HG02973 (cell line): ENCODE measurements around the gene KIF1A.

ENCODE experiments used
- ATAC-seq: cut with Tn5 transposase; IDR thresholded peaks from one replicate; pipeline ENCODE4 v1.9.1; 2021; ENCODE audit warnings: moderate library complexity; ENCODE audit not compliant: unreplicated experiment

KIF1A gene

DNA sequence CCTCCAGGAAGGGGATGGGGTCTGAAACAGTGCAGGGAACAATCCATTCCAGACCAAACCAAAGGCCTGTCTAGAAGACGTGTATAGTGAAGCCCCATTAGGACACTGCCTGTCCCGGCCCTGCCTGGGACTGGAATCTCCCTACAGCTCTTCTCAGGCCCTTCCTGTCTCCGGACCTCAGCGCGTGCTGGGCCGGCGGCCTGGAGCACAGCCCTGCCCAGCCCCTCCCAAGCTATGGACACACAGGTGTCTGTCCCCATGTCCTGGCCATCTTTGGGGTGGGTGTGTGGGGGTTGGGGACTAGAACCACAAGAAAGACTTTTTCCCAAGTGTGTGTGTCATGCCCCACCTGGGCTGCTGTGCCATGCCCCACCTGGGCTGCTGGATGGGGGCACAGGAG, 51.8 kb downstream of the KIF1A start:
- ATAC-seq = no peak

DNA sequence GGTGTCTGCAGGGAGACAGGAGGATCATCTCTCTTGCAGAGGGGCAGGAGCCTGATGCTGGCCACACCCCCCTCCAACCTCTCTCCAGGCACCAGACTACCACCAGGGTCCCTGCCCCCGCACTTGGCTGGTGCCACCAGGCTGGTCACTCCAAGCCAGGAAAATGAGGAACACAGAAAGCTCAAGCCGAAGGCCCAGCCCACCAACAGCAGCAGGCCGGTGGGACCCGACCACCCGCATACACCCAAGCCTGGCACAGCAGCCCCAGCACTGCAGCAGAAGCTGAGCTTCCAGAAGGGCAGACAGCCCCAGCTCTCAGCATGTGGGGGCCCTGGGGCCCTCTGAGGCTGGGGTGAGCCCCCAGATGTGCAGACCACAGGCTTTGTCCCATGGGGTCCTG, 52.7 kb downstream of the KIF1A start:
- no peak for ATAC-seq

DNA sequence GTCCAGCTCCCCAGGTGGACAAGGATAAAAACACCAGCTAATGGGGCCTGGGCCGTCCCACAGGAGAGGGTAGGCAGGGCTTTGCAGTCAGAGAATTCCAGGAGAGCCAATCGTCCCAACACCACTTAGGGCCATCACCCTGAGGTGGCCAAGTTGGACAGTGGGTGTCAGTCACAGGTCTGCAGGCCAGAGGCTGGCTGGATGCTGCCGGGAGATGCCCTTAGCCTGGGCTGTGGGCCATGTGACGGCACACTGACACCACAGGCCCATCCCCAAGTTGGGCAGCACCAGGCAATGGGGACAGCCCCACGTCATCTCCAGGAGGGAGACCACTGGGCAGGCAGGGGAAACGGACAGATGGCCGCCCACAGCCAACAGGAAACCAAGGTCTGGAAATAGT, 53.9 kb downstream of the KIF1A start:
- no peak for ATAC-seq

DNA sequence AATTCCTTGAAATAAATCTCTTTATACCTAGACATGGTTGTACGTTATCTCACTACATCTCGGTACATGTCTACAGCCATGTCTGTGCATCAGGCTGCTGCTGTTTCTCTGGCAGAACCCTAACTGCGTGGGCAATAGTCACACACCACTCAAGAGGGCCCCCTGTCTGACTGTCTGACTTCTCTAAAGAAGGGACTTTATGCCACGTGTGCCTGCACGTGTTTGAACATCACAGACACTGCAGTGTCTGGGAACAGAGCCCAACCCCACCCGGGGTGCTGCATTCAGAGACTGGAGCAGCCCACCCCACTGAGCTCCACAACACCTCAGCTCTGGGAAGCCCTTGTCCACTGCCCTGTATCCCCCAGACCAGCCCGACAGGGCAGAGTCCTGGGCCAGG, 55.0 kb downstream of the KIF1A start:
- no peak for ATAC-seq

DNA sequence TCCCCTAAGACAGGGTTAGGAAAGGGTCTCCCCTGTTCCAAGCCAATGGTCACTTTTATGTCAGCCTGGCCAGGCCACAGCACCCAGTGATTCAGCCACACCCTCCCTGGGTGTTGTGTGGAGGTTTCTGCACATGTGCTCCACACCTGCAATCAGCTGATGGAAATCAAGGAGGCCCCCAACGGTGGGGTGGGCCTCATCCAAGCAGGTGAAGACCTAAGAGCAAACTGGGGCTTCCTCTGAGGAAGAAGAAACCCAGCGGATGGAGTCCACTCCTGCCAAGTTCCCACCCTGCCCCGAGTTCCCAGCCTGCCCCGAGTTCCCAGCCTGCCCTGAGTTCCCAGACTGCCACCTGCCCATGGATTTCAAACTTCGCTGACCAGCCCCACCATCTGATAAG, 55.4 kb downstream of the KIF1A start:
- no peak for ATAC-seq

DNA sequence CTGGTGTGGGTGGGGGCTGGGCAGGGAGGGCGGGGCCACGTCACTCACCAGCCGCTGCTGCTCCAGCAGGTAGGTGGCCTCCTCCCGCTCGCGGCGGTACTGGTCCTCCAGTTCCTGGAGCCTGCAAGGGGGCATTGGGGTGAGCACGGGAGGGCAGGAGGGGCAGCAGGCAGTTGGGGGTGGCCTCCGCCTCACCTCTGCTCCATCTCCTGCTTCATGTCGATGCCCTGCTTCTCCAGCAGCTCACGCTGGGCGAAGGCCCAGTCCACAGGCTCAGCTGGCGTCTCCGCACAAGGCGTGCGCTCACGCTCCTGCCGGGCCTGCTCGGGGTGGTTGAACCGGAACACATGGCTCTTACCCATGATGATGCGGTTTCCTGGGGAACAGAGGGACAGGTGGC, 57.0 kb downstream of the KIF1A start:
- ATAC-seq = no peak

DNA sequence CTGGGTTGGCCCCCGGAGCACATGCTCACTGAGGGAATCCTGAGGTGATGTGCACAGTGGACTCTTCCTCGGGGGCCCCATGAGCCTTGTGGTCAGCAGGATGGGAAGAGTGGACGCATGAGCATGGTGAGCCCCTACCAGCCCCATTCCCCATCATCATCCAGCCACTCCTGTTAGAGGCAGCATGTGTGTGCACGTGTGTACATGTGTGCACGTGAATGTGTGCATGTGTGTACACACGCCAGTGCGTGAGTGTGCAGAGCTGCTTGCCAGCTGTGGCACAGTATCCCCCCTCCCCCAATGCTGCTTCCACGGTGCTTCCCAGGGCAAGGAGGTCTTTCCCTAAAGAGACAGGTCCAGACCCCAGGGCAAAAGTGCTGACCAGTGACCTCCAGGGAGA, 57.8 kb downstream of the KIF1A start:
- no peak for ATAC-seq

DNA sequence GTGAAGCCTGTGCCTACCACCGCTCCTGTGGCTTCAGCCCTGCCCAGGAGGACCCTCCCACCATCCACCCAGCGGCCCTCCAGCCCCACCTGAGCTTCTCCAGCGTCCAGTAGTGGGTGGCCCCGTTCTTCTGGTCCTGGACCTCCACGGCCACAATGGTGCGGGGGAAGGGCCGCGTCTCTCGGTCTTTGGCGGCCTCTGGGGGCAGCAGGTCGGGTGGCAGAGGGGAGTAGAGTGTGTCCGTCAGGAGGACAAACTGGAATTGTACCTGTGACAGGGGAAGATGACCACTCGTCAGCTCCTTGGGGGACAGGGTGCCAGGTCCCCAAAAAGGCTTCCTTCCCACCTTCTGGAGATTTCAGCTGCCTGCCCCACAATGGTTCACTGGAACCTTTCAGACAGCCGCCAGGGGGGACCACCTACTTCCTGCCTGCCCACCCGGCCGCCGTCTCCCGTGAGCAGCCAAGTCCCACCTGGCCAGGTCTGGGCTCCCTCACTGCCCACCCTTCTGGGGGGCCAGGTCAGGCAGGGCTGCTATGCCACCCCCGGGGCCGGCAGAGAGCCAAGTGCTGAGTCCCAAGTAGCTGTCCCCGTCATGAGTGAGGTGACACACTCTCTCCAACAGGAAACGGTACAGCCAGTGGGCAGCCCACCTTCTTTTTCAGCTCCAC, 59.3 kb downstream of the KIF1A start:
- ATAC-seq = no peak

DNA sequence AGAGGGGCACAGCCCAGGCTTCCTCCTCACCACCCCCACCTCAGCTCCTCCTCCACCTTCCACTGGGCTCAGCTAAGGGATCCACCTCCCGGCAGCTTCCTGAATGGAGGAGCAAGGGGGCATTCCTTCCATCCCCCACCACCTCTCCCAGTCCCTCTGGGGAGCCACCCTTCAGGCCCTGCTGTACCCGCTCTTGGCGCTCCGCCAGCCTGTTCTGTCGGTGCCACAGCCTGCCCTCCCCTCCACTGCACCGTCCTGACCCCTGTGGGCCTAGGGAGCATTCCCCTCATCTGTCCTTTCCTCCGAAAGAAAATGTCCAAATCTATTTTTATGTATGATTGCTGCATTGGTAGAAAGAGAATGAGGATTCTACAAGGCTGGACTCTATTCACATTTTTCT, 59.9 kb downstream of the KIF1A start:
- ATAC-seq = no peak

DNA sequence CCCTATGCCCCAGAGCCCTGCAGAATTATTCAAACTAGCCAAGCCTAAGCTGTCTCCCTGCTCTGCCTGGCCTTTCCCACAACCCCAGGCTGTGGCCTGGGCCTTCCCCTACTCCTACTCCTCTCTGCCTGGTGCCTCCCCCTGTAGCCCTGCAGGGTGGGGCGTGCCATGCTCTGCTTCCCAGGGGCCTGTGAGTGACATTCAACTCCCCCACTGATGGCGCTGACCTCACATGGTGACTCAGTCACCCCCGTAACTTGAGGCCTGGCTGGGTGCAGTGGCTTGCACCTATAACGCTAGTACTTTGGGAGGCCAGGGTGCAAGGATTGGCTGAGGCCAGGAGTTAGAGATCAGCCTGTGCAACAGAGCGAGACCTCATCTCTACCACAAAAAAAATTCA, 60.6 kb downstream of the KIF1A start:
- ATAC-seq = no peak

DNA sequence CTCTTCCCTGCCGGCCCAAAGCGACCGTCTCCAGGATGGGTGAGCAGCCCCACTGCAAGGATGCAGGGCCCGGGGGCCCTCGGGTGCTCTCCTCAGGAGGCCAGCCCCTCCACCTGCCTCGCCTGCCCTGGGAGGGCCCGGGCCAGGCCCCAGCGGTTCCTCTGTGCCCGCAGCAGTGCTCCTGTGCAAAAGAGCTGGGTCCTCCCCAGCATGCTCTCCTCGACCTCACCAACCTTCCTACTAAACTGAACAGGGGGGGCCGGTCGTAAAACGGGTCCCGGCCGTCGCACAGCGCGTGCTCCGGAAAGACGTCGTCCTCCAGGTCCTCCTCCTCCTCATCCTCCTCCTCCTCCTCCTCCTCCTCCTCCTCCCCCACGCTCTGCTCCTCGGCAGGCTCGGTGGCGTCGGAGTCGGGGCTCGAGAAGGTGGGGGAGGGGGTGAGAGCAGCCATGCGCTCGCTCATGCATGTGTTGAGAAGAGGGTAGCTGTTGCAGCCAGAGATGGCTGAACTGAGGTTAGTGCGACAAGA, 62.9 kb downstream of the KIF1A start:
- no peak for ATAC-seq

DNA sequence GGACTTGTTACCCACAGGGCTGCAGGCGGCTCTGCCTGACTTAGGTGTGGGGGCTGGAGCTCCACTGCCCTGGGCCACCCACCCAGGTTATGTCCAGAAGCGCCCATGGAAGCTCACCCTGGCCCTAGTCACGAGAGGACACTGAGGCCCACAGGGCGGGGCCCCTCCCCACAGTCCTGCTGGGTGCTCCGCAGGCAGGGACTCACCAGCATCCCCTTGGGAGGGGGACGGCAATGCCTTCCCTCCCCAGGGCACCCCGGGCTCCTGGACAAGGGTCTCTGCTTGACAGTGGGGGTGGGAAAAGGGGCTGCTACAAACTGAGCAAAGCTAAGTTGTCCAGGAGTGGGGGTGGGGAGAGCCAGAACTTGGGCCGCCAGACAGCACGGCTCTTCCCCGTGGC, 67.8 kb downstream of the KIF1A start:
- no peak for ATAC-seq

DNA sequence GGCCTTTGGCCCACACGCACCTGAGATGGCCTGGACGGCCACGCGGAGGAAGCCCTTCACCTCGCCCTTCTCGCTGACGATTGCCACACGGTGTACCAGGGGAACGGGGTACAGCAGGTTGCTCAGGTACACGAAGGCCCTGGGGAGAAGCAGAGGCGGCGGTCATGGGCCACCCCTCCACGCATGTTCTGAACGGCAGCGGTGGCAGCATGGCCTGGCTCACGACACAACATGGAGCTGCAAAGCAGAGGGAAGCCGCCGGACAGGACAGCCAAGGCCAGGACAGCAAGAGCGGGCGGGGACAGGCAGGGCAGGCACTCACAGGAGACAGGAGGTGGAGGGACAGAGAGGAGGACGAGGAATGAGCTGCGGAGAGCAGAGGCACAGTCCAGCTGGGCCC, 69.6 kb downstream of the KIF1A start:
- no peak for ATAC-seq

DNA sequence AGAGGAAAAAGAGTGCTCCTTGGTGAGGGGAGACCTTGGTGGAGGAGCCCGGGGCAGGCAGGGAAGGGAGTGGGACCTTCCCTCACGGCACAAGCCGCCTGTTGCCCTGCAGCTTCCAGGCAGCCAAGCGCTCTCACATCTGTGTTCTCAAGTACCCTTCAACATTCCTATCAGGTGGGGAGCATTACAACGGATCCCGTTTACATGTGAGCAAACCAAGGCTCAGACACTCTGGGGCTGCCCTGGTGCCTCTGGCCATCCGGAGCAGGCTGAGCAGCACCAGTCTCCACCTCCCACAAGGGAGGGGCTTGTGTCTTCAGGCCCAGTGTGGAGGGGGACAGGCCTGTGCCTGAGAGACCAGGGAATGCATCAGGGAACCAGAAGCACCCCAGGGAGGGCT, 70.5 kb downstream of the KIF1A start:
- ATAC-seq = no peak

DNA sequence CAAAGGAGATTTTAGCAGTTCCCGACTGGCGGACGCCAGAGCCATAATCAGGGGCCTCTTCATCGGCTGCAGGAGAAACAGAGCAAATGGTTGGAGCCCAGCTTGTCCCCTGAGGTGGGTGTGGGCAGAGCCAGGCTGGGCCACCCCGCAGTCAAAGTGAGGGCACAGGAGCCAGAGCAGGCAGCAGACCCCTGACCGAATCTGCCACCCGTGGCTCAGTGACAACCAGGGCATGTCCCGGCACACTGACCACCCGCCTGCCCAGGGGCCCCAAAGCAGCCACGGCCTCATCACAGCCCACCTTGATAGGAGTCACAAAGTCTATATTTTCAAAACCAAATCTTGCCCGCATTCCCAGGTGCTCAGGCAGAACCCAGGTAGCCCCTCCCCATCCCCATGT, 72.8 kb downstream of the KIF1A start:
- no peak for ATAC-seq

DNA sequence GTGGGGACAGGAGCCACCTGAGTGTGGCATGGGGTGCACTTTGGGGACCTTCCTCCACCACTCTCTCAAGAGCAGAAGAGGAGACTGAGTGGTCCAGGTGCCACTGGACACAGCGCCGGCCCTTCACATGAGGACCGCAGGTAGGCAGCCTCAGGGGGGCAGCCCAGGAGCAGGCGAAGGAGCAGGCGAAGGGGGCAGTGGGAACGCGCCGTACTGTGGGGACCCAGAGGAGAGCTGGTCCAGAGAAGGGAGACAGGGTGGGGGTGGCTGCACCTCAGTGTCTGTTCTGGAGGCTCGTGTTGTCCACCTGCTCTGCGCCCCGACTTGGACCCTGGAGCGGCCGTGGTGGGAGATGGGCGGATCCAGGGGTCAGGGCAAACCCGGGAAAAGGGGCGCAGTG, 73.3 kb downstream of the KIF1A start:
- ATAC-seq = no peak

DNA sequence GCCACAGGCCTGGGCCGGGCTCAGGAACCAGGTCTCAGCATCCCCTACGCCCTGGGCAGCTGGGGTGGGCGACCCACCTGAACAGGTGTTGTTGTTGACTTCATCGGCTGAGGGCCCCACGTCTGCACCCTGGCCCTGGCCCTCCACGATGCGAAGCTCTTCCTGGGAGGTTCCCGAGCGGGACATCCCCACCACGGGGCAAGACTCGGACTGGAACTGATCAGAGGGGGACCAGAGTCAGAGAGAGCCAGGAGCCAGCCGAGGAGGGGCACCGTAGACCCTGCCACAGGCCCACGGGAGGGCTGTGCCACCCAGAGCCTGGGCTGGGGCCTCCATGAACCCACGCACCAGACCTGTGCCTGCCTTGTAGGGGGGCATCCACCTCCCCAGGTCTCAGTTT, 74.1 kb downstream of the KIF1A start:
- no peak for ATAC-seq

DNA sequence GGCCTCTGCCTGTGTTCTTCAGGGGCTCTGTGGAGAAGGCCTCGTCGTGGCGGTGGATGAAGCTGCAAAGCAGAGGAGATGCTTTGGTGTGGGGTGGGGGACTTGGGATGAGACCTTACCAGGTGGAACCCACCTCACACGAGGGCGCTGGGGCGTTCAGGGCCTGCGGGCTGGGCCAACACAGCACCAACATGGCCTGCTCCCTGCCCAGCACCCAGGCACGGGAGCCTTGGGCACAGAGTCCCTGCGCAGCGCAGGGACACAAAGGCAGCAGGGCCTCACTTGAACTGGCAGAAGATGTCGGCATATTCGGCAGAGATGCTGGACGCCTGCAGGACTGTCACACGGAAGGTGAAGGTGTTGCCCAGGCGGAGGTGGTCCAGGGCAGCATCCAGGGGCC, 74.6 kb downstream of the KIF1A start:
- no peak for ATAC-seq

DNA sequence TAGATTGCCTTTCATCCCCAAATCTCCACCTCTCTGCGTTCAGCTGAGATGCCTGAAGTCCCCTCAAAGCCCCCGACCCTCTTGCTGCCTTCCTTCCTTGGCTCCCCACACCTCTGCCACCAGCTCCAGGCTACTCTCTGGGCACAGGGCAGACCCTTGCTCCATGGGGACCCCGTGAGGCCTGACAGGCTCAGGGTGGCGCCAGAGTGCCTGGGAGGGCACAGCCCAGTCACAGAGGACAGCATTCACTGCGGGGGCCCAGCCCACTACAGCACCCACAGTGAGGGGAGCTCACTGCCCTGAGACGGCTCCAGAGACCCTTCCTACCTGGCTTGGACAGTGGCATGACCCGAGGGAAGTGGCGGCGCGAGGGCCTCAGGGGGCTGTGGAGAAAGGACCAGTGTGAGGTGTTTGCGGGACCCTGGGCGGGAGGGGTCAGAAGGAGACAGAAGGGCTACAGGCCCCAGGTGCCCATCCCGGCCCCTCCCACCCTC, 77.4 kb downstream of the KIF1A start:
- no peak for ATAC-seq

DNA sequence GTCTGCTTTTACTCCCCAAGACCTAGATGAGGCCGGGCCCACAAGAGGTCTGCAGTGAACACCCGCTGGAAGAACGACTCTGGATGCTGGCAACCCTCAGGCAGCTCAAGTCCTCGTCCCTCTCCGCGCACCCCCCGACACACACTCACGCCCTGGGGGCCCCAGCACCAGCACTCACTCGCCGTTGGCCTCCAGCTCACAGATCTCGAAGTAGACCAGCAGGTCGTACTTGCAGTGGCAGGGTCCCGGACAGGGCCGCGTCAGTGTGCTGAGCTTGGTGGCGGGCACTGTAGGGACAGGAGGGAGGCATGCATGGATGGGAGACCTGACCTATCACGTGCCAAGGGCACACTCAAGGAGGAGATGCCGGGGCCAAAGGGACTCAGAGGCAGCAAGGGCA, 78.9 kb downstream of the KIF1A start:
- ATAC-seq = no peak

DNA sequence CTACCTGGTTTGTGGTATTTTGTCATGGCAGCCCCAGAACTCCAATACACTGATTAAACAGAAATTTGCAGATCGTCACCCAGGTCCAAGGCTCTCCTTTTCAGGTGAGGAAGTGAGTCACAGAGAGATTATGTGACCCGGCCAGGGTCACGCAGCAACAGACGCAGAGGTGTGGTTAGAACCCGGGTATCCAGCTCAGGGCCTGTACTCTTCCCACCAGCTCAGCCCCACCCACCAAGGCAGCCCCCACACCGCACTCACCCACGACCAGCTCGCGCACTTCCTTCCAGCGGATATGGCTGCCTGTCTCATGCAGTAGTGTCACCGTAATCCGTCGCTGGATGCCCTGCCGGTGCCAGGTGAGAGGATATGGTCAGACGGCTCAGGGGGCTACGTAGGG, 80.2 kb downstream of the KIF1A start:
- ATAC-seq = no peak

DNA sequence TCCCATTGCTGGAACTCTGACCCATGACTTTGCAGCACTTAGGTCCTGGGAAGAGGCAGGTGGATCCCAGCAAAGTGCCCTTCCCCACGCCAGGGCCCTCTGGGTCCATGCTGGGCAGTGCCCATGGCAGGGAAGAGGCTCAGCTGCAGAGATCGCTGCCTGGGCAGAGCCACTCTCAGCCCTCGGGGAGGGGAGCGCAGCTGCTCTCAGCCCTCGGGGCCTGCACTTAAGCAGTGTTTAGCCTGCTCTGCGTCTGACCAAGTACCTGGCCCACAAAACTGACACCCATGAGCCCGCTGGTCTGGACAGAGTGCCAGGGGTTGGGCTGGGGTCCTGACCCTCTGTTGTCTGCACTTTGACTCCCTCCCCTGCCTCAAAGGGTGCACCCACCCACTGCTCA, 82.1 kb downstream of the KIF1A start:
- no peak for ATAC-seq

DNA sequence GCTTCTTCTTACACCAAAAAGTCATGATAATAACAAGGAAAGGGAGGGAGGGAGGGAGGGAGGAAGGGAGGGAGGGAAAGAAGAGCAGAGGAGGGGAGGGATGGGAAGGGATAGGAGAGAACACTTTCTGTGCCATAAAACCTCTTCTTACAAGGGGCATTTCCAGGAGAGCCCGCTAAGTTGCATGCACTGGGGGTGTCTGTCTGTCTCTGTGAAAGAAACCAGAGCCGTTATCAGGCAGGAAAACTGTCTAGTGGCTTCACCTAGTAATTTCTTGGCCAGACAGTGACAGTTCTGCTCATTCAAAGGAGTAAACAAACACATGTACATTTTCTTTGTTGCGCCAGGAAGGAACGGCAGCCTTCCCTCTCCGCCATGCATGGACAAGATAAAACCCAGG, 82.5 kb downstream of the KIF1A start:
- no peak for ATAC-seq
